Keratinocyte (primary cell): ENCODE measurements around the gene ACKR3. TPM values are rescaled to one million over a fixed set of nuclear protein-coding genes. Genes with fewer than 3 reads are reported as not detected.
A peak's percentile ranks its signal among the peaks of the same experiment; 100 is the strongest.

Source experiments
- DNase-seq: peaks from one replicate; pipeline ENCODE4 v3.0.0-alpha.2; 2011; ENCODE audit warnings: low read depth, missing footprints, low spot score
- FAIRE-seq: peaks from 2 replicates; lab custom pipeline; 2011; peaks lifted over from hg19 to GRCh38; lab: Jason Lieb, UNC
- H2AFZ ChIP-seq: 2 replicates; pipeline ENCODE4 v1.6.0; 2012; ENCODE audit warnings: low read length, control low read depth, inconsistent platforms; ENCODE audit not compliant: control insufficient read depth
- H3K27ac ChIP-seq: 2 replicates; pipeline ENCODE4 v1.5.1; 2011; ENCODE audit warnings: low read length; ENCODE audit not compliant: control insufficient read depth, insufficient read depth
- H3K27me3 ChIP-seq: 3 replicates; pipeline ENCODE4 v1.6.0; 2011; ENCODE audit warnings: low read length; ENCODE audit not compliant: control insufficient read depth, insufficient read depth; ENCODE audit errors: extremely low read depth
- H3K36me3 ChIP-seq, 2 experiments: 2 replicates in 1 of 2; 3 replicates in 1 of 2; pipeline ENCODE4 v1.5.1; 2011; ENCODE audit warnings: low read length in 2 of 2, mild to moderate bottlenecking in 1 of 2; ENCODE audit not compliant: control insufficient read depth in 2 of 2, insufficient read depth in 2 of 2; ENCODE audit errors: extremely low read depth in 1 of 2
- H3K4me1 ChIP-seq: 3 replicates; pipeline ENCODE4 v1.5.1; 2011; ENCODE audit warnings: low read length; ENCODE audit not compliant: control insufficient read depth, insufficient read depth; ENCODE audit errors: extremely low read depth
- H3K4me2 ChIP-seq: 3 replicates; pipeline ENCODE4 v1.6.0; 2011; ENCODE audit warnings: low read depth, low read length; ENCODE audit not compliant: control insufficient read depth, insufficient read depth; ENCODE audit errors: extremely low read depth
- H3K4me3 ChIP-seq, 3 experiments: fragments of 200-600 bp in 1 of 3; sonication (generic) in 1 of 3; 2 replicates in 2 of 3; 3 replicates in 1 of 3; pipeline ENCODE4 v1.5.1; 2011 to 2016; ENCODE audit warnings: low read length in 3 of 3, mild to moderate bottlenecking in 3 of 3, control low read depth in 2 of 3, inconsistent platforms in 1 of 3, low read depth in 1 of 3, mixed read lengths in 1 of 3, mixed run types in 1 of 3, moderate library complexity in 1 of 3; ENCODE audit not compliant: control insufficient read depth in 2 of 3, insufficient read depth in 2 of 3; ENCODE audit errors: extremely low read depth in 1 of 3
- H3K79me2 ChIP-seq: 2 replicates; pipeline ENCODE4 v1.6.0; 2012; ENCODE audit warnings: low read length; ENCODE audit not compliant: control insufficient read depth, insufficient read depth
- H3K9ac ChIP-seq: 3 replicates; pipeline ENCODE4 v1.6.0; 2011; ENCODE audit warnings: low read length; ENCODE audit not compliant: control insufficient read depth, insufficient read depth; ENCODE audit errors: extremely low read depth
- H3K9me1 ChIP-seq: 3 replicates; pipeline ENCODE4 v1.6.0; 2011; ENCODE audit warnings: low read length; ENCODE audit not compliant: control insufficient read depth, insufficient read depth; ENCODE audit errors: extremely low read depth
- H3K9me3 ChIP-seq: 2 replicates; pipeline ENCODE4 v1.5.1; 2012; ENCODE audit warnings: low read depth, low read length; ENCODE audit not compliant: control insufficient read depth
- H4K20me1 ChIP-seq: 3 replicates; pipeline ENCODE4 v1.6.0; 2011; ENCODE audit warnings: low read length; ENCODE audit not compliant: control insufficient read depth, insufficient read depth; ENCODE audit errors: extremely low read depth
- EZH2 ChIP-seq: IDR thresholded peaks from one replicate; pipeline ENCODE4 v1.6.1; 2012; ENCODE audit warnings: inconsistent platforms, mild to moderate bottlenecking, low read length, moderate library complexity
- dilution Hi-C: fragments of 300-500 bp; cut with MboI; formaldehyde crosslinking; loops from one replicate; pipeline ENCODE4 v1.7.0; 2020; ENCODE audit warnings: low sequenced_read_pairs; ENCODE audit not compliant: extremely low pct_ligation_motif_present
- polyA plus RNA-seq, 5 experiments: library from polyadenylated mRNA; depleted of rRNA in 3 of 5; stranded (reverse) in 3 of 5; stranded (forward) in 1 of 5; unstranded in 1 of 5; fragments of >200 nt; gene quantifications; 1 replicate in 1 of 5; 2 replicates in 3 of 5; 3 replicates in 1 of 5; pipeline versions ENCODE4 v1.2.1 to v1.2.3, GENCODE V29; 2011 to 2012; ENCODE audit warnings: missing spikeins in 2 of 5, low read depth in 1 of 5, low replicate concordance in 1 of 5
- TF ChIP-seq, protein P1 (sequence below), 3 experiments: IDR thresholded peaks in 1 of 3; conservative IDR thresholded peaks in 1 of 3; optimal IDR thresholded peaks in 1 of 3; 2 replicates in 2 of 3; 3 replicates in 1 of 3; pipeline versions ENCODE3 to v1.5.1; 2011; ENCODE audit warnings: low read length in 3 of 3, mild to moderate bottlenecking in 3 of 3, moderate library complexity in 2 of 3, control low read depth in 1 of 3, inconsistent platforms in 1 of 3; ENCODE audit not compliant: insufficient read depth in 2 of 3; ENCODE audit errors: extremely low read depth in 1 of 3

ACKR3 gene
- polyA plus RNA-seq, 1 donor (not counting 4 experiments of a cell fraction or from before 2014, with no cell fraction given), result 29.4 TPM

GRCh38 chr2:236600158-236600557 is 30.5 kb downstream of the ACKR3 start:
- no peaks in the 10 kb centered on the region for H3K9me3 ChIP-seq
- no peaks in the 10 kb centered on the region for H3K9me1 ChIP-seq
- TF ChIP-seq, protein P1, sequence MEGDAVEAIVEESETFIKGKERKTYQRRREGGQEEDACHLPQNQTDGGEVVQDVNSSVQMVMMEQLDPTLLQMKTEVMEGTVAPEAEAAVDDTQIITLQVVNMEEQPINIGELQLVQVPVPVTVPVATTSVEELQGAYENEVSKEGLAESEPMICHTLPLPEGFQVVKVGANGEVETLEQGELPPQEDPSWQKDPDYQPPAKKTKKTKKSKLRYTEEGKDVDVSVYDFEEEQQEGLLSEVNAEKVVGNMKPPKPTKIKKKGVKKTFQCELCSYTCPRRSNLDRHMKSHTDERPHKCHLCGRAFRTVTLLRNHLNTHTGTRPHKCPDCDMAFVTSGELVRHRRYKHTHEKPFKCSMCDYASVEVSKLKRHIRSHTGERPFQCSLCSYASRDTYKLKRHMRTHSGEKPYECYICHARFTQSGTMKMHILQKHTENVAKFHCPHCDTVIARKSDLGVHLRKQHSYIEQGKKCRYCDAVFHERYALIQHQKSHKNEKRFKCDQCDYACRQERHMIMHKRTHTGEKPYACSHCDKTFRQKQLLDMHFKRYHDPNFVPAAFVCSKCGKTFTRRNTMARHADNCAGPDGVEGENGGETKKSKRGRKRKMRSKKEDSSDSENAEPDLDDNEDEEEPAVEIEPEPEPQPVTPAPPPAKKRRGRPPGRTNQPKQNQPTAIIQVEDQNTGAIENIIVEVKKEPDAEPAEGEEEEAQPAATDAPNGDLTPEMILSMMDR (optimal IDR thresholded peaks at IDR 0.05 in 1 of 3, IDR thresholded peaks at IDR 0.05 in 1 of 3, conservative IDR thresholded peaks at IDR 0.05 in 1 of 3; ENCODE audit: extremely low read depth in 1 of 3, insufficient read depth in 2 of 3, low read length in 3 of 3), result no peak
- no peak for TF ChIP-seq EZH2
- dilution Hi-C loops, result no loop called here
- H3K27me3 ChIP-seq, result peaks cover 3% of the 10 kb centered on the region
- no peaks in the 10 kb centered on the region for H3K79me2 ChIP-seq
- no peak overlapping the region for H3K4me3 ChIP-seq
- H3K4me2 ChIP-seq, result no peak overlapping the region
- H3K4me1 ChIP-seq, result peaks cover 11% of the 10 kb centered on the region
- no peak overlapping the region for H2AFZ ChIP-seq
- H3K27ac ChIP-seq, result no peak overlapping the region
- DNase-seq (no peak), FAIRE-seq (no peak)
- no peak overlapping the region for H3K9ac ChIP-seq
- no peaks in the 10 kb centered on the region for H3K36me3 ChIP-seq
- H4K20me1 ChIP-seq, result no peaks in the 10 kb centered on the region

- no peaks in the 10 kb centered on the region for H3K9me3 ChIP-seq
- TF ChIP-seq EZH2, result no peak
- TF ChIP-seq, protein P1 (optimal IDR thresholded peaks at IDR 0.05 in 1 of 3, IDR thresholded peaks at IDR 0.05 in 1 of 3, conservative IDR thresholded peaks at IDR 0.05 in 1 of 3; ENCODE audit: extremely low read depth in 1 of 3, insufficient read depth in 2 of 3, low read length in 3 of 3), result no peak
- H3K79me2 ChIP-seq, result no peaks in the 10 kb centered on the region
- H3K9ac ChIP-seq, result no peak overlapping the region
- peaks cover 4% of the 10 kb centered on the region for H3K27me3 ChIP-seq
- H3K4me2 ChIP-seq, result peak overlapping the region; percentile 12
- H3K36me3 ChIP-seq, result no peaks in the 10 kb centered on the region
- peak; percentile 21 for DNase-seq
- H3K27ac ChIP-seq, result no peak overlapping the region
- H3K9me1 ChIP-seq, result no peaks in the 10 kb centered on the region
- FAIRE-seq, result peak; percentile 78
- H3K4me3 ChIP-seq, result no peak overlapping the region
- H4K20me1 ChIP-seq, result no peaks in the 10 kb centered on the region
- dilution Hi-C loops, result no loop called here
- no peak overlapping the region for H2AFZ ChIP-seq
- H3K4me1 ChIP-seq, result peaks cover 11% of the 10 kb centered on the region
These were observed 31.3 kb downstream of the ACKR3 start for GRCh38 chr2:236600892-236601291.
